Measurements from ENCODE around the gene UBTD2.

Gene UBTD2

DNA sequence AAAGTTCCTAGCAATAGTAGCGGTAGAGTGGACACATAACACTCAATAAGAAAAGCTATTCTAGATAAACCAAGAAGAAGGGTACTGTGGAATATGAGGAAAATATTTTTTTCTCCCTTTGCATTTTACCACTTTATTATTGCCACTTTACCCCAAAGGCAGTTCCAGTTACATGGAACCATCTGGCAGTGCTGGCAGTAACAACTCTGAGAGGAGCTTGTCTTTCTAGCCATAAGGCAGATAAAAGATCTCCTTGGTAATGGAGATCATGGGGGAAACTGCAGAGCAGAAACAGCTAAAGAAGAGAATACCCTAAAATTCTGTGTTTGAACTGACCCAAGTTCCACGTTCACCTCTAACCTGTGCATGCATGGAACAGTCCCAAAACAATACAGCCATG, 38.5 kb downstream of the UBTD2 start:
- TF ChIP-seq, protein P1, sequence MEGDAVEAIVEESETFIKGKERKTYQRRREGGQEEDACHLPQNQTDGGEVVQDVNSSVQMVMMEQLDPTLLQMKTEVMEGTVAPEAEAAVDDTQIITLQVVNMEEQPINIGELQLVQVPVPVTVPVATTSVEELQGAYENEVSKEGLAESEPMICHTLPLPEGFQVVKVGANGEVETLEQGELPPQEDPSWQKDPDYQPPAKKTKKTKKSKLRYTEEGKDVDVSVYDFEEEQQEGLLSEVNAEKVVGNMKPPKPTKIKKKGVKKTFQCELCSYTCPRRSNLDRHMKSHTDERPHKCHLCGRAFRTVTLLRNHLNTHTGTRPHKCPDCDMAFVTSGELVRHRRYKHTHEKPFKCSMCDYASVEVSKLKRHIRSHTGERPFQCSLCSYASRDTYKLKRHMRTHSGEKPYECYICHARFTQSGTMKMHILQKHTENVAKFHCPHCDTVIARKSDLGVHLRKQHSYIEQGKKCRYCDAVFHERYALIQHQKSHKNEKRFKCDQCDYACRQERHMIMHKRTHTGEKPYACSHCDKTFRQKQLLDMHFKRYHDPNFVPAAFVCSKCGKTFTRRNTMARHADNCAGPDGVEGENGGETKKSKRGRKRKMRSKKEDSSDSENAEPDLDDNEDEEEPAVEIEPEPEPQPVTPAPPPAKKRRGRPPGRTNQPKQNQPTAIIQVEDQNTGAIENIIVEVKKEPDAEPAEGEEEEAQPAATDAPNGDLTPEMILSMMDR (IDR thresholded peaks at IDR 0.05; ENCODE audit: low read depth, low read length), result no peak
- no peak overlapping the region for H3K4me3 ChIP-seq (ENCODE audit: low read depth, low read length)

DNA sequence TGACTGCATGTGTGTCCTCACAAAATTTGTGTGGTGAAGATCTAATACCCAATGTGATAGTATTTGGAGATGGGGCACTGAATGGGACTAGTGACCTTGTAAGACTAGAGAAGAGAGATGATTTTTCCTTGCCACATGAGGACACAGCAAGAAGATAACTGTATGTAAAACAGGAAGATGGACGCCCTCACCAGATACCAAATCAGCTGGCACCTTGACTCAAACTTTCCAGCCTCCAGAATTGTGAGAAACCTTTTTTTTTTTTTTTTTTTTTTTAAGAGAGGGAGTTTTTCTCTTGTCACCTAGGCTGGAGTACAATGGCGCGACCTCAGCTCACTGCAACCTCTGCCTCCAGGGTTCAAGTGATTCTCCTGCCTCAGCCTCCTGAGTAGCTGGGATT, 40.3 kb downstream of the UBTD2 start:
- H3K4me3 ChIP-seq (ENCODE audit: low read depth, low read length), result no peak overlapping the region
- TF ChIP-seq, protein P1 (IDR thresholded peaks at IDR 0.05; ENCODE audit: low read depth, low read length), result no peak

DNA sequence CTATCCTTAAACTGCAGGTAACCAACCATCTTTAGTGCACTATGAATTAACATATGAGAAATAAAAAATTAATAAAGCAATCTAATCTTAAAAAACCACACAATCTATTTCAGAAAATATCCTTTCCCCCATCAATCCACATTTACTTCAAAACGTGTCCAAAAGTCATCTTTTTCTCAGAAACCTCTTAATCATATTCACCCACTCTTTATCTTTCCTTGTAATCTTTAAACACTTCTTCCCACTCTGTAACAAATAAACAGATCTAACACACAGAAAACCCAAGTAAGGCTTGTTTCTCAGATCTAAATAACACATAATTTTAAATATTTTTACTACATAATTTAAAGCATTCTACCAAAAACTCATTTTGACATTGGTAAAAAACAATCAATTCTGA, 45.2 kb downstream of the UBTD2 start:
- TF ChIP-seq, protein P1 (IDR thresholded peaks at IDR 0.05; ENCODE audit: low read depth, low read length), result no peak
- H3K4me3 ChIP-seq (ENCODE audit: low read depth, low read length), result no peak overlapping the region

DNA sequence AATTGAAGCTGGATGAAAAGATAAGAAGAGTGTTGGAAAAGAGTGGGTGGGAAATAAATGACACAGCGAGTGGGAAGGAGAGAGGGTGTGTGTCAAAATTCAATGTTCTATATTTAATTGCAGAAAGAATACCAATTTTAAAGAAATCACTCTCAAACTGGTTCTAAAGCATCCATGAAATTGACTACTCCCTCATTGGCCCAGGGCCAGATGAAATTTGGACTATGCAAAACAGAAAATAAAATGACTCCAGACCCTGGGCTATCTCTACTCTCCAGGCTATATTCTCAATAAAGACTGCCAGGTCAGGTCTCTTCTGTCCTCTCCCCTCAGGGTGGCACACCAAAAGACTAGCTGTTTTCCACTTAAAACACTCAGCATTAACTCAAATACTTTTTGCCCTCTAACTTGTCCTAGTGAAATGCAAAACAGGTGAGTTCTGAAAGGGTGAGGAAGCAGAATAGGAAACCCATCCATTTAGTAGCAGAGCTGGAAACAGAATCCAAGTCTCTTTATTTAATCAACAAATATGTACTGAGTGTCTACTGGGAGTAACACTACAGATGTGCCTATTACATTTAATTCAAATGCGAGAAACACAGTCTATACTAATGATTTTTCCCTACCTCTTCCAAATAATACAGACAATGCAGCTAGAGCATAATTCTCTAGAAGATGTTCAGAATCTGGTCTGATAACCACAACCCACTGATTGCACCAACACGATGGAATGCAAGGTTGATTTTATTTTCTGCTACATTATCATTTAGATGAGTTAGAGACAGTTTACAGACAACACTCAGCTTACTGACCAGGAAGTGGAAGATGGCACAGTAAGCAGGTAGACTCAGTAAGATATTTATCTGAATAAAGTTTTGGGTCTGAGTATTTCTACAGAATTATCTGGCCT, 47.5 kb downstream of the UBTD2 start:
- TF ChIP-seq, protein P1 (IDR thresholded peaks at IDR 0.05; ENCODE audit: low read depth, low read length), result no peak
- no peak overlapping the region for H3K4me3 ChIP-seq (ENCODE audit: low read depth, low read length)

DNA sequence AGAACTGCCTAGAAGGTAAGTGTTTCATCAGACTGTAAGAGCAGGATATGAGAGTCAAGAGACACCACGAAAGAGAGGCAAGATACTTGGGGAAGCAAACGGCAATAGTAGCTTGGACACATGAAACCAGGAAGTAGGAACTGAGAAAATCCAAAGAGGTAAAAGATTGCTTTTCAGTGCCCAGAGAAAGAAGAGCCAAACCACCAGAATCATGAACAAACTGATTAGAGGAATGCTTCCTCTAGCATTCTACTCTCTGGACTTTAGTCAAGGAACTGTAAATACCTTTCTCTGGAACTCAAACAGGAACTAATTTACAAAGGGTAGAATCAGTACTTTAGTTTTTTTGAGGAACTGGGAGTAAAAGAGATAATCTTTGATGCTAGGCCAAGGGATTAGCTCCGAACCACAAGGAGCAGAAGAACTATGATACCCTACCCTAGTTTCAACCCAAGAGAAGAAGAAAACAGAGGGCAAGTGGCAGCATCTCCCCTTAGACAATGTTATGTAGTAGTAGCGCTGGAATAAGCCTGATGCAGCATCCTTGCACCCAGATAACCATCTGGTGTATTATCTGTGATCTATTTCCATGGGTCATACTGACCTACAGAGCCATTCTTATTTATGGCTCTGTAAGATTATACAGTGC, 48.3 kb downstream of the UBTD2 start:
- TF ChIP-seq, protein P1 (IDR thresholded peaks at IDR 0.05; ENCODE audit: low read depth, low read length), result no peak
- H3K4me3 ChIP-seq (ENCODE audit: low read depth, low read length), result no peak overlapping the region

DNA sequence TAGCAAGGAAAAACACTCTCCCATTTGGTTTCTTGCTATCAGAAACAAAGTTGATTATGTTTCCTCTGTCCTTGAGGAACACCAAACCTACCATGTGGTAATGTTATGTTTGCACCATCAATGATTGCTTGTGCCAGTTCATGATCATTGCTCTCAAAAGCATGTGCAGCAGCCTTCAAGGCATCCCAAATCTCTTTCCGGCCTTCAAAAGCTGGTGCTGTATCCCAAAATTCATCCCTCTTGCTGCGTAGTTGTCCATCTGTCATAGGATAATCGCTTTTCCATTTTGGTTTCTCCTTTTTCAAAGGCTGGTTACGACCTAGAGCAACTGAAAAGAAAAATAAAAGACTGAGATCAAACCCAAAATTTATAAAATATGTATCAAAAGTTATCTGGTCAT, 49.5 kb downstream of the UBTD2 start:
- TF ChIP-seq, protein P1 (IDR thresholded peaks at IDR 0.05; ENCODE audit: low read depth, low read length), result no peak
- H3K4me3 ChIP-seq (ENCODE audit: low read depth, low read length), result no peak overlapping the region

DNA sequence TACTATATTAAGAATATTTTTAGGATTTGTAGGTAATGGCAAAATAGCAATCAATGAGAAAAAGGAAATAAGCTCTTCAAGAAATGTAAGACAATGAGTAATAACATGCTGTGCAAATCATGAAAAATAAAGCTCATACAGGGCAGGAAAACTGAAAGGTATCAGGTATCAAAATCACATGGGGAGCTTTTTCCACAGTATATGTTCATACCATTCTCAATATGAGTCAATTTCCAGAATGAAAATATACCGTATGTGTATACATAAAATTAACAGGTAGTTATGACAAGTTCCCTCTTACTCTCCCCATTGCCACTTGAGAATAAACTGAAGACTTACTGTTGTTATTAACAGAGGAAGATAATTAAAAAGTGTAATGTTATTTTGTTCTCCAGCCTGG, 53.7 kb downstream of the UBTD2 start:
- TF ChIP-seq, protein P1 (IDR thresholded peaks at IDR 0.05; ENCODE audit: low read depth, low read length), result no peak
- no peak overlapping the region for H3K4me3 ChIP-seq (ENCODE audit: low read depth, low read length)

All from WI38 (cell line).